Motor neuron (in vitro differentiated cells): ENCODE results near the gene EEFSEC. TPM values are rescaled to one million over a fixed set of nuclear protein-coding genes. Genes with fewer than 3 reads are reported as not detected.

Experiments used
- ATAC-seq, 8 experiments: fragments of 200-7000 bp; cut with Tn5 transposase; replicated peaks in 6 of 8; 2 replicates each; pipeline ENCODE4 v1.8.0; 2021; ENCODE audit warnings: mild to moderate bottlenecking in 8 of 8, moderate library complexity in 8 of 8
- H3K27ac ChIP-seq, 2 donors: fragments of 250-450 bp; sonication (Bioruptor Pico); 2 replicates each; pipeline ENCODE4 v1.9.0; 2021; ENCODE audit warnings: antibody characterized with exemption in 2 of 2, mild to moderate bottlenecking in 2 of 2, moderate library complexity in 1 of 2
- H3K4me1 ChIP-seq, 2 donors: fragments of 250-450 bp; sonication (Bioruptor Pico); replicated peaks in 1 of 2; 2 replicates each; pipeline ENCODE4 v1.6.1; 2021; ENCODE audit warnings: antibody characterized with exemption in 2 of 2, mild to moderate bottlenecking in 2 of 2, moderate library complexity in 1 of 2
- H3K4me3 ChIP-seq, 5 donors: fragments of 250-450 bp; sonication (Bioruptor Pico); 2 replicates each; pipeline ENCODE4 v1.9.0; 2021; ENCODE audit warnings: antibody characterized with exemption in 5 of 5, mild to moderate bottlenecking in 5 of 5, moderate library complexity in 4 of 5
- WGBS, 10 experiments: fragments of 450-650 bp; shearing (Covaris generic); methylation state at CpG; one replicate each; pipeline ENCODE4 v1.0.0; 2022; 5-methylcytosine and 5-hydroxymethylcytosine counted together
- in situ Hi-C, 9 experiments: fragments of 400-800 bp; cut with MboI; loops; one replicate each; pipeline ENCODE4 v1.15.0; 2021; ENCODE audit warnings: low sequenced_read_pairs in 9 of 9, low pct_unique_long_range_greater_than_20kb in 2 of 9; ENCODE audit not compliant: unreplicated experiment in 9 of 9
- total RNA-seq, 8 experiments: library from RNA; unstranded; fragments of 300-600 nt; gene quantifications; 2 replicates each; pipeline versions ENCODE4 v1.2.3 to v1.2.4, GENCODE V29; 2022

EEFSEC gene
- total RNA-seq, 8 experiments from 2014 or later: 5.8 to 20.7 (median 9.5) TPM

DNA sequence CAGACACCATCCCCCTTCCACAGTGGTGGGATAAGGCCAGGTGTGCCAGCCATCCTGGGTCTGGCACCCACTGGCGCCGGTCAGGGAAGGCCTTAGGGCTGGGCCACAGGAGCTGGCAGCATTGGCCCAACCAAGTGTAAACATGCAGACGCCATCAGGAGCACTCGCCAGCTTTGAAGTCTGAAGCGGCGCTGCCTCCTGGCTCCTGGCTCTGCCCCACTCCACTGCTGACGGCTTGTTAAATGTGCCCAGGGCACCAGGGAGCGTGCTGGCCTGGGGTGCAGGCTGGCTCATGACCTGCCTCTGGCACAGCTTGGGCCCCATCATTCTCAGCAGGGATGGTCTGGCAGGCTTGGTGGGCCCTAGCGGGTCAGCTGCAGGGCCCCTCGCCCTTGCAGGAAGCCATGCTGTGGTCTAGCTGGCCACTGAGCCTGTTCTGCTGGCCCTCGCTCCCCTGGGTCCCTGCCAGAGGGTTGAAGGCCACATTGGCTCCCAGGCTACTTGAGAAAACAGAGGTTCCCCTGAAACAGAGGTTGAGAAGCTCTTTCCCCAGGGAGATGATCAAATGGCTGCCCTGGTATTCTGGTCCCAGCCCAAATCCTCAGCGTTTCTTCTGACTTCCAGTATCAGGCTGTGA is 196.8 kb downstream of the EEFSEC start:
- 94 to 100% (median 98%) methylated on average over 1 to 5 of the region's 12 CpGs; no CpG with 5 or more reads in 4 of the 10 experiments for WGBS, 10 experiments
- in situ Hi-C loops: no loop called here
- H3K4me3 ChIP-seq: no peak overlapping the region
- ATAC-seq: no peak
- H3K4me1 ChIP-seq: peaks cover 16 to 27% of the 10 kb centered on the region in 2 donors
- H3K27ac ChIP-seq: no peak overlapping the region

DNA sequence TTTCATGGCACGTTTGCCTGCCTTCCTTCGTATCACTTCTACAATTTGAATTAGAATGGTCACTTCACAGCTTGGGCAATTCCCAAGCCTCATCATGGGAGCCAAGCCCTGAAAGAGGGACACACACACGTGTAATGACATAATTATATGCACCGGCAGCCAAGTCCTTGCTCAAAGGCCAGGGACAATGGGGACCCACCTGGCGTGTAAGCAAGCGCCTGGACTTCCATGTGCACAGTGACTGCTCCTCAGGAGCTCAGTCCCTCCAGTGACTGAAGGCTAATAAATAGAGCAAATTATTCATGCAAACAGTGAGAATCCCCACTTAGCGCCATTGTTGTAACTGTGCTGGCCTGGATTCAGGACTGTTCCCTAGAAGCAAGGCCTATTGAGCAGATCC is 198.3 kb downstream of the EEFSEC start:
- in situ Hi-C loops: no loop called here
- peak in 5 of 8 experiments; percentile 76 to 90 (median 87) for ATAC-seq
- Histone ChIP-seq H3K4me3 (no peak overlapping the region), H3K27ac (no peak overlapping the region), H3K4me1 (peaks cover 16 to 31% of the 10 kb centered on the region in 2 donors)
- 50 to 100% (median 86%) methylated on average over 1 to 5 of the region's 7 CpGs; no CpG with 5 or more reads in 2 of the 10 experiments for WGBS, 10 experiments

- in situ Hi-C loops: no loop called here
- no peak overlapping the region for H3K4me3 ChIP-seq
- ATAC-seq: no peak
- peaks cover 16 to 37% of the 10 kb centered on the region in 2 donors for H3K4me1 ChIP-seq
- WGBS, 10 experiments: 81 to 100% (median 96%) methylated on average over 1 to 7 of the region's 8 CpGs; no CpG with 5 or more reads in 3 of the 10 experiments
- H3K27ac ChIP-seq: no peak overlapping the region
These were observed 199.0 kb downstream of the EEFSEC start for GRCh38 chr3:128352326-128352725.

GRCh38 chr3:128353361-128353965 is 200.2 kb downstream of the EEFSEC start:
- WGBS, 10 experiments: 88 to 100% (median 100%) methylated on average over 1 to 4 of the region's 8 CpGs; no CpG with 5 or more reads in 3 of the 10 experiments
- in situ Hi-C loops: no loop called here
- H3K27ac ChIP-seq: no peak overlapping the region

GRCh38 chr3:128353991-128354687 is 200.9 kb downstream of the EEFSEC start:
- ATAC-seq: no peak
- Histone ChIP-seq H3K27ac (no peak overlapping the region), H3K4me1 (peaks cover 12 to 30% of the 10 kb centered on the region in 2 donors), H3K4me3 (no peak overlapping the region)
- WGBS, 10 experiments: 60 to 80% (median 76%) methylated on average over 1 to 10 of the region's 10 CpGs; no CpG with 5 or more reads in 5 of the 10 experiments
- in situ Hi-C loops: no loop called here

More at GRCh38 chr3:128353361-128353965, 200.2 kb downstream of the EEFSEC start:
- H3K4me3 ChIP-seq: no peak overlapping the region
- ATAC-seq: no peak
- H3K4me1 ChIP-seq: peaks cover 16 to 36% of the 10 kb centered on the region in 2 donors

GRCh38 chr3:128354788-128355542 is 201.7 kb downstream of the EEFSEC start:
- no peak overlapping the region for H3K4me3 ChIP-seq
- H3K27ac ChIP-seq: no peak overlapping the region
- WGBS, 10 experiments: 13 to 100% (median 70%) methylated on average over 1 to 7 of the region's 13 CpGs; no CpG with 5 or more reads in 3 of the 10 experiments
- H3K4me1 ChIP-seq: peaks cover 11 to 28% of the 10 kb centered on the region in 2 donors
- in situ Hi-C loops: no loop called here
- peak in 2 of 8 experiments; percentile 11 to 33 for ATAC-seq

- no peak overlapping the region for H3K4me3 ChIP-seq
- no peak overlapping the region for H3K27ac ChIP-seq
- 50 to 100% (median 93%) methylated on average over 1 to 2 of the region's 2 CpGs; no CpG with 5 or more reads in 4 of the 10 experiments for WGBS, 10 experiments
- in situ Hi-C loops: no loop called here
- H3K4me1 ChIP-seq: peaks cover 11 to 28% of the 10 kb centered on the region in 2 donors
- ATAC-seq: peak in 1 of 8 experiments; percentile 60
These were observed 202.2 kb downstream of the EEFSEC start for GRCh38 chr3:128355543-128355919.

DNA sequence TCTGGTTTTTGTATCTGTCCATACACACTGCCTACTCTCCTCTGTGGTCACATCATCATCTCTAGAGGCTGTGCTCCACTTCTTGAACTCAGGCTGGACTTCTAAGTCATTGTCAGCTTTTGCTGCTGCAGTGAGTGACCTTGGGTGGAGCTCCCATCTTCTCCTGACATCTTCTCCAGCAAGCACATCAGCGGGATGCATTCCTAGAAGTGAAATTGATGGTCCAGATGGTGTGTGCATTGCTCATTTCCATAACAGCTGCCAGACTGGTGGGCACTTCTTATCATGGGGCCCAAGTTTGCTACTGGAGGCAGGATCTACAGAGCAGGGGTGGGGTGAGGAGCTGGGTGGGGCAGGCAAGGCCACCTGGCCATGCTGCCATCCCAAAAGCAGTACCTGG is 203.5 kb downstream of the EEFSEC start:
- in situ Hi-C loops: no loop called here
- 60% methylated on average over 1 of the region's 1 CpG; no CpG with 5 or more reads in 9 of the 10 experiments for whole genome bisulfite sequencing, 10 experiments
- Histone ChIP-seq H3K27ac (no peak overlapping the region), H3K4me3 (no peak overlapping the region), H3K4me1 (peaks cover 4 to 22% of the 10 kb centered on the region in 2 donors)
- peak in 3 of 8 experiments; percentile 55 to 89 (median 59) for ATAC-seq

GRCh38 chr3:128357538-128357937 is 204.3 kb downstream of the EEFSEC start:
- in situ Hi-C loops: no loop called here
- peaks cover 0 to 18% of the 10 kb centered on the region in 2 donors for H3K4me1 ChIP-seq
- ATAC-seq: no peak
- H3K27ac ChIP-seq: no peak overlapping the region
- H3K4me3 ChIP-seq: no peak overlapping the region
- WGBS, 10 experiments: 67 to 100% (median 90%) methylated on average over 1 to 2 of the region's 6 CpGs; no CpG with 5 or more reads in 6 of the 10 experiments

DNA sequence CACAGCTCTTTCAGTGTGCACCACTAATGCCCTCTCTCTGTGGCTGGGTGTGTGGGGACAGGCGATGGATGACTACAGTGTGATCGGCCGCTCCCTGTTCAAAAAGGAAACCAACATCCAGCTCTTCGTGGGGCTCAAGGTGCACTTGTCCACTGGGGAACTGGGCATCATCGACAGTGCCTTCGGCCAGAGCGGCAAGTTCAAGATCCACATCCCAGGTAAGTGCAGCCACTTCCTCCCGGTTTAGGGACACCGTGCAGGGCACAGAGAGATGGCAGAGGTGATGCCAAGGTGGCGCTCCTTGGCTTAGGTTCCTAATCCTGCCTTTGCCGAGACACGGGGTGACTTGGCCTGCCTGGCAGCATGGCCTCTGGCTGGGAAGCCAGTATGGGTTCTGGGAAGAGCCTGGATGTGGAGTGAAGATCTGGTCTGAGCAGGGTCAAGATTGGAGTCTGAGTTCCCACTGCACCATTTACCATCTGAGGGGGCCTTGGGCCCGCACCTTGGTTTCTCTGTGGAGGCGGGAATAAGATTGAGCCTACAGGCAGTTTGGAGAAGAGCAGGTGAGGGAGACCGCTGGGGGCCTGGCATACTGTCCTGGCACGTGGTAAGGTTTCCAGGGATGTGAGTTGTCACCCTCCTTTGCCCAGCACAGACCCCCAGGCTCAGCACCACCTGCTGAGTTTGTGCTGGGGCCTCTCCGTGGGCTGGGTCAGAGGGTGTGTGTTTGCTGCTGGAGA is 205.0 kb downstream of the EEFSEC start:
- Histone ChIP-seq H3K4me3 (no peak overlapping the region), H3K4me1 (peaks cover 0 to 18% of the 10 kb centered on the region in 2 donors), H3K27ac (no peak overlapping the region)
- WGBS, 10 experiments: 40 to 100% (median 94%) methylated on average over 1 to 8 of the region's 17 CpGs; no CpG with 5 or more reads in 3 of the 10 experiments
- no peak for ATAC-seq
- in situ Hi-C loops: no loop called here

DNA sequence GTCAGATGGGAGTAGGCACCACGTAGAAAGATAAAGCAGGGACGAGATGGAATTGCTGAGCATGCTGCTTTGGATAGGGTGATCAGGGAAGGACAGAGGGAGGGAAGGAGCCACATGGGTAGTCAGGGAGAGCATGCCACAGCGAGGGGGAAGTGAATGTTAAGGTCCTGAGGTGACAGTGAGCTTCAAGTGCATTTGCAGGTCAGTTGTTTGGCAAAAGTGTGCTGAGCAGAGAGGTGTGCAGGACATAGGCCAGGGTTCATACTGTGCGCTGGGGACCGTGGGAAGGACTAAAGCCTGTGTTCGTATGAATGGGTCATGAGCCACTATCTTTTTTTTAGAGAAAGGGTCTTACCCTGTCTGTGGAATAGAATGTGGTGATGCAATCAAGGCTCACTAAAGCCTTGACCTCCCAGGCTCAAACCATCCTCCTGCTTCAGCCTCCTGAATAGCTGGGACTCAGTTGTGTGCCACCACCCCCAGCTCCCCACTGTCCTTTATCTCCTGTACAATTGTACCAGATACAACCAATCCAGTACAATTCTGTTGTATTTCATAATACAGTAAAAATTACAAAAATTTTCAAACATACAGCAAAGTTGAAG is 205.9 kb downstream of the EEFSEC start:
- H3K4me1 ChIP-seq: peaks cover 0 to 18% of the 10 kb centered on the region in 2 donors
- H3K27ac ChIP-seq: no peak overlapping the region
- ATAC-seq: no peak
- H3K4me3 ChIP-seq: no peak overlapping the region
- in situ Hi-C loops: no loop called here
- WGBS, 10 experiments: 76 to 100% (median 79%) methylated on average over 1 to 6 of the region's 6 CpGs; no CpG with 5 or more reads in 4 of the 10 experiments
